Activated naive CD8-positive, alpha-beta T cell treated with anti-CD3 and anti-CD28 coated beads, Interleukin-2, amount 50 U/mL, for 24 hours (primary cell): ENCODE results near the gene TFAP2E.

Source experiments
- ATAC-seq: fragments of 150-1000 bp; cut with Tn5 transposase; one replicate; pipeline ENCODE4 v1.10.0; 2021
- DNase-seq: peaks from one replicate; pipeline ENCODE4 v3.0.0; 2021
- H3K27ac Mint-ChIP-seq: one replicate; pipeline ENCODE4 v1.8.0; 2021; ENCODE audit warnings: mild to moderate bottlenecking, mixed read lengths
- H3K27me3 Mint-ChIP-seq: one replicate; pipeline ENCODE4 v1.8.0; 2021; ENCODE audit warnings: mixed read lengths
- H3K36me3 Mint-ChIP-seq: one replicate; pipeline ENCODE4 v1.8.0; 2021; ENCODE audit warnings: low read depth, mixed read lengths
- H3K4me1 Mint-ChIP-seq: one replicate; pipeline ENCODE4 v1.8.0; 2021; ENCODE audit warnings: mixed read lengths
- H3K4me3 Mint-ChIP-seq: one replicate; pipeline ENCODE4 v1.8.0; 2021; ENCODE audit warnings: mild to moderate bottlenecking, moderate library complexity, mixed read lengths
- H3K9me3 Mint-ChIP-seq: one replicate; pipeline ENCODE4 v1.8.0; 2021; ENCODE audit warnings: mixed read lengths

Gene TFAP2E

GRCh38 chr1:35561972-35562680 lies 11.0 kb upstream of the TFAP2E start:
- no peak overlapping the region for H3K4me3 Mint-ChIP-seq
- H3K36me3 Mint-ChIP-seq = peaks cover 9% of the 10 kb centered on the region
- ATAC-seq (no peak), DNase-seq (no peak)
- no peaks in the 10 kb centered on the region for H3K27me3 Mint-ChIP-seq
- H3K4me1 Mint-ChIP-seq = peaks cover 26% of the 10 kb centered on the region
- H3K9me3 Mint-ChIP-seq = no peaks in the 10 kb centered on the region
- H3K27ac Mint-ChIP-seq = no peak overlapping the region

- H3K36me3 Mint-ChIP-seq = peaks cover 9% of the 10 kb centered on the region
- H3K27me3 Mint-ChIP-seq = no peaks in the 10 kb centered on the region
- DNase-seq = no peak
- H3K4me3 Mint-ChIP-seq = no peak overlapping the region
- ATAC-seq = no peak
- no peak overlapping the region for H3K27ac Mint-ChIP-seq
- peaks cover 23% of the 10 kb centered on the region for H3K4me1 Mint-ChIP-seq
- H3K9me3 Mint-ChIP-seq = no peaks in the 10 kb centered on the region
Observed at GRCh38 chr1:35563166-35563565, 9.9 kb upstream of the TFAP2E start.

- no peak overlapping the region for H3K4me3 Mint-ChIP-seq
- H3K36me3 Mint-ChIP-seq = peaks cover 8% of the 10 kb centered on the region
- peaks cover 15% of the 10 kb centered on the region for H3K4me1 Mint-ChIP-seq
- no peaks in the 10 kb centered on the region for H3K9me3 Mint-ChIP-seq
- no peak overlapping the region for H3K27ac Mint-ChIP-seq
- no peaks in the 10 kb centered on the region for H3K27me3 Mint-ChIP-seq
- ATAC-seq (peak; percentile 75), DNase-seq (peak; percentile 86)
Observed at GRCh38 chr1:35564037-35564883, 8.9 kb upstream of the TFAP2E start.

GRCh38 chr1:35564884-35565741 lies 8.0 kb upstream of the TFAP2E start:
- peaks cover 6% of the 10 kb centered on the region for H3K36me3 Mint-ChIP-seq

GRCh38 chr1:35565742-35566133 lies 7.4 kb upstream of the TFAP2E start:
- H3K36me3 Mint-ChIP-seq = peaks cover 6% of the 10 kb centered on the region
- ATAC-seq = no peak
- H3K9me3 Mint-ChIP-seq = no peaks in the 10 kb centered on the region
- no peak overlapping the region for H3K27ac Mint-ChIP-seq
- peaks cover 11% of the 10 kb centered on the region for H3K4me1 Mint-ChIP-seq
- no peak overlapping the region for H3K4me3 Mint-ChIP-seq
- H3K27me3 Mint-ChIP-seq = no peaks in the 10 kb centered on the region
- DNase-seq = no peak

More at GRCh38 chr1:35564884-35565741, 8.0 kb upstream of the TFAP2E start:
- Mint-ChIP-seq H3K27me3 (no peaks in the 10 kb centered on the region), H3K27ac (no peak overlapping the region), H3K4me1 (peaks cover 11% of the 10 kb centered on the region), H3K9me3 (no peaks in the 10 kb centered on the region), H3K4me3 (no peak overlapping the region)
- ATAC-seq (no peak), DNase-seq (no peak)

GRCh38 chr1:35567947-35568558 lies 5.1 kb upstream of the TFAP2E start:
- Mint-ChIP-seq H3K27me3 (no peaks in the 10 kb centered on the region), H3K36me3 (peaks cover 4% of the 10 kb centered on the region), H3K4me3 (no peak overlapping the region), H3K27ac (no peak overlapping the region), H3K4me1 (no peaks in the 10 kb centered on the region), H3K9me3 (no peaks in the 10 kb centered on the region)
- no peak for ATAC-seq
- DNase-seq = no peak

GRCh38 chr1:35568975-35569395 lies 4.1 kb upstream of the TFAP2E start:
- H3K27me3 Mint-ChIP-seq = no peaks in the 10 kb centered on the region
- peak; percentile 44 for ATAC-seq
- H3K27ac Mint-ChIP-seq = no peak overlapping the region
- peaks cover 4% of the 10 kb centered on the region for H3K36me3 Mint-ChIP-seq
- no peaks in the 10 kb centered on the region for H3K9me3 Mint-ChIP-seq
- H3K4me1 Mint-ChIP-seq = no peaks in the 10 kb centered on the region
- no peak overlapping the region for H3K4me3 Mint-ChIP-seq
- DNase-seq = peak; percentile 70

- no peak for DNase-seq
- ATAC-seq = no peak
- Mint-ChIP-seq H3K27me3 (no peaks in the 10 kb centered on the region), H3K9me3 (no peaks in the 10 kb centered on the region), H3K36me3 (peaks cover 4% of the 10 kb centered on the region), H3K27ac (no peak overlapping the region), H3K4me3 (no peak overlapping the region), H3K4me1 (no peaks in the 10 kb centered on the region)
Observed at GRCh38 chr1:35569936-35570335, 3.2 kb upstream of the TFAP2E start.

GRCh38 chr1:35570589-35571137 lies 2.5 kb upstream of the TFAP2E start:
- no peak overlapping the region for H3K27ac Mint-ChIP-seq
- H3K27me3 Mint-ChIP-seq = no peaks in the 10 kb centered on the region
- no peaks in the 10 kb centered on the region for H3K9me3 Mint-ChIP-seq
- peaks cover 2% of the 10 kb centered on the region for H3K4me1 Mint-ChIP-seq
- no peak overlapping the region for H3K4me3 Mint-ChIP-seq
- ATAC-seq = no peak
- no peak for DNase-seq
- peaks cover 4% of the 10 kb centered on the region for H3K36me3 Mint-ChIP-seq

GRCh38 chr1:35571263-35571662 lies 1.9 kb upstream of the TFAP2E start:
- ATAC-seq (no peak), DNase-seq (no peak)
- Mint-ChIP-seq H3K27ac (no peak overlapping the region), H3K4me1 (peaks cover 5% of the 10 kb centered on the region), H3K4me3 (no peak overlapping the region), H3K27me3 (no peaks in the 10 kb centered on the region), H3K36me3 (peaks cover 4% of the 10 kb centered on the region), H3K9me3 (no peaks in the 10 kb centered on the region)

- no peak overlapping the region for H3K4me3 Mint-ChIP-seq
Observed at GRCh38 chr1:35572296-35572695, 818 bp upstream of the TFAP2E start.

GRCh38 chr1:35574125-35574654 lies 1.1 kb downstream of the TFAP2E start:
- Mint-ChIP-seq H3K27me3 (peaks cover 2% of the 10 kb centered on the region), H3K27ac (no peak overlapping the region), H3K9me3 (no peaks in the 10 kb centered on the region), H3K36me3 (no peaks in the 10 kb centered on the region), H3K4me3 (no peak overlapping the region), H3K4me1 (peaks cover 21% of the 10 kb centered on the region)
- DNase-seq (no peak), ATAC-seq (no peak)

More at GRCh38 chr1:35572296-35572695, 818 bp upstream of the TFAP2E start:
- H3K27me3 Mint-ChIP-seq = peaks cover 2% of the 10 kb centered on the region
- no peaks in the 10 kb centered on the region for H3K9me3 Mint-ChIP-seq
- no peak overlapping the region for H3K27ac Mint-ChIP-seq
- no peaks in the 10 kb centered on the region for H3K36me3 Mint-ChIP-seq
- ATAC-seq (no peak), DNase-seq (no peak)
- H3K4me1 Mint-ChIP-seq = peaks cover 10% of the 10 kb centered on the region

GRCh38 chr1:35574655-35575415 lies 1.7 kb downstream of the TFAP2E start:
- ATAC-seq (no peak), DNase-seq (no peak)
- Mint-ChIP-seq H3K9me3 (no peaks in the 10 kb centered on the region), H3K4me1 (peaks cover 21% of the 10 kb centered on the region), H3K27ac (no peak overlapping the region), H3K36me3 (no peaks in the 10 kb centered on the region), H3K4me3 (no peak overlapping the region), H3K27me3 (peaks cover 2% of the 10 kb centered on the region)
